Mammary epithelial cell (primary cell): Measurements from ENCODE around the gene SCMH1.

Experiments
- EZH2 ChIP-seq: IDR thresholded peaks from 2 replicates; pipeline ENCODE4 v1.6.1; 2012; ENCODE audit warnings: low read length, inconsistent platforms, borderline replicate concordance
- TF ChIP-seq, protein P1 (sequence below), 2 donors: IDR thresholded peaks in 1 of 2; conservative IDR thresholded peaks in 1 of 2; 2 replicates each; pipeline ENCODE4 v1.5.1; 2011 to 2012; ENCODE audit warnings: inconsistent platforms in 2 of 2, low read length in 2 of 2, mild to moderate bottlenecking in 2 of 2, control low read depth in 1 of 2, low read depth in 1 of 2; ENCODE audit not compliant: insufficient read depth in 1 of 2; ENCODE audit errors: extremely low read depth in 1 of 2

- TF ChIP-seq, protein P1, sequence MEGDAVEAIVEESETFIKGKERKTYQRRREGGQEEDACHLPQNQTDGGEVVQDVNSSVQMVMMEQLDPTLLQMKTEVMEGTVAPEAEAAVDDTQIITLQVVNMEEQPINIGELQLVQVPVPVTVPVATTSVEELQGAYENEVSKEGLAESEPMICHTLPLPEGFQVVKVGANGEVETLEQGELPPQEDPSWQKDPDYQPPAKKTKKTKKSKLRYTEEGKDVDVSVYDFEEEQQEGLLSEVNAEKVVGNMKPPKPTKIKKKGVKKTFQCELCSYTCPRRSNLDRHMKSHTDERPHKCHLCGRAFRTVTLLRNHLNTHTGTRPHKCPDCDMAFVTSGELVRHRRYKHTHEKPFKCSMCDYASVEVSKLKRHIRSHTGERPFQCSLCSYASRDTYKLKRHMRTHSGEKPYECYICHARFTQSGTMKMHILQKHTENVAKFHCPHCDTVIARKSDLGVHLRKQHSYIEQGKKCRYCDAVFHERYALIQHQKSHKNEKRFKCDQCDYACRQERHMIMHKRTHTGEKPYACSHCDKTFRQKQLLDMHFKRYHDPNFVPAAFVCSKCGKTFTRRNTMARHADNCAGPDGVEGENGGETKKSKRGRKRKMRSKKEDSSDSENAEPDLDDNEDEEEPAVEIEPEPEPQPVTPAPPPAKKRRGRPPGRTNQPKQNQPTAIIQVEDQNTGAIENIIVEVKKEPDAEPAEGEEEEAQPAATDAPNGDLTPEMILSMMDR (conservative IDR thresholded peaks at IDR 0.05 in 1 of 2, IDR thresholded peaks at IDR 0.05 in 1 of 2; ENCODE audit: extremely low read depth in 1 of 2, insufficient read depth in 1 of 2, low read depth in 1 of 2, low read length in 2 of 2), result no peak
- TF ChIP-seq EZH2, result no peak
Measured at GRCh38 chr1:40980068-40980452, 262.0 kb downstream of the SCMH1 start.
